Measurements from ENCODE around the gene KCNK4.
A peak's percentile ranks its signal among the peaks of the same experiment; 100 is the strongest.

DNA sequence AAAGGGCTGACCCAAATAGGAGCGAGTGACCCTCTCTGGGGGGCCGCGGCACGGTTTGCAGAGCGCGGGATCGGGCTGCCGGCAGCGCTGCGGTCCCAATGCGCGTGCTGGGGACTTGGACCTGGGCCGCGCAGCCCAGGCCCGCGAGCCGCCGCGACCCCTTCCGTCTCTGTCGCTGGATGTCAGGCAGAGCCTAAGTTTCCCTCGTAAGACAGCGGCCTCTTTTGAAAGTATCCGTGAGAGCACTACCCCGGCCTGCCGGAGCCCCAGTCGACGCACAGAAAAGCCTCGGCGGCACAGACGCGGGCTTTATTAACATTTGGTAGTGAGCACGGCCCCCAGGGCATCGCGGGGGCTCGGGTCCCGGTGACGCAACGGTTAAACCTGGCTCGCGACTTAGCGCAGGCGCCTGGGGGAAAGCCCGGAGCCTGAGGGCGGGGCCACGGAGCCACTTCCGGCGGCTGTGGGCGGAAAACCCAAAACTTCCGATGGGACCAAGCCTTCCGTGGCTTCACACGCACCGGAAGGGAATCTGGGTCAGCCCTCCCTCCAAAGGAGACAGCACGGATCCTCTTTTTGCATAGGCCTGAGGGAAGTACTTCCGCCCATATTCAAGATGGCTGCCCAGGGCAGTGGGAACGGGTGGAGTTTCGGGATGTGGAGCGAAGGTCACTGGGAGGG lies 21.4 kb upstream of the KCNK4 start:
- TF ChIP-seq TAF1 (IDR thresholded peaks at IDR 0.05; ENCODE audit: borderline replicate concordance, insufficient read depth, low read length) (peak; percentile 81; the same call in 1 of the 2 replicates), POLR2AphosphoS5 (IDR thresholded peaks at IDR 0.05; ENCODE audit: low read depth, low read length) (peak; percentile 9; the same call in 1 of the 2 replicates)

Measured in PFSK-1 (cell line).